ENCODE results near the gene PTPN6. TPM values are rescaled to one million over a fixed set of nuclear protein-coding genes. Genes with fewer than 3 reads are reported as not detected.

Gene PTPN6
- total RNA-seq, 2 experiments from 2014 or later, result 283 to 367 TPM

GRCh38 chr12:6915789-6916285 lies 35.3 kb upstream of the PTPN6 start:
- Mint-ChIP-seq H3K36me3 (peaks cover 27% of the 10 kb centered on the region), H3K9me3 (ENCODE audit: low read depth) (no peaks in the 10 kb centered on the region), H3K4me3 (peak overlapping the region; percentile 92), H3K27ac (no peak overlapping the region), H3K27me3 (no peaks in the 10 kb centered on the region), H3K4me1 (peaks cover 52% of the 10 kb centered on the region)
- CTCF ChIA-PET, result interaction anchor here (1.8 to 4.7 kb wide), 4 partner anchors 9 to 193 kb away, joined by 4 to 22 read pairs (median 8); partner anchors contain the start of genes C1RL and SPSB2
- no peak for ATAC-seq
- DNase-seq, result no peak

- ATAC-seq (no peak), DNase-seq (no peak)
- CTCF ChIA-PET, result interaction anchor here (1.2 to 4.7 kb wide), 5 partner anchors 9 to 192 kb away, joined by 4 to 22 read pairs (median 8); partner anchors contain the start of genes C1RL and SPSB2
- H3K36me3 Mint-ChIP-seq, result peaks cover 30% of the 10 kb centered on the region
- peaks cover 54% of the 10 kb centered on the region for H3K4me1 Mint-ChIP-seq
- no peaks in the 10 kb centered on the region for H3K9me3 Mint-ChIP-seq (ENCODE audit: low read depth)
- peak overlapping the region; percentile 92 for H3K4me3 Mint-ChIP-seq
- no peak overlapping the region for H3K27ac Mint-ChIP-seq
- H3K27me3 Mint-ChIP-seq, result no peaks in the 10 kb centered on the region
These were observed 34.5 kb upstream of the PTPN6 start for GRCh38 chr12:6916426-6917200.

GRCh38 chr12:6917491-6918231 lies 33.5 kb upstream of the PTPN6 start:
- ATAC-seq, result no peak
- H3K27ac Mint-ChIP-seq, result no peak overlapping the region

GRCh38 chr12:6919588-6919987 lies 31.6 kb upstream of the PTPN6 start:
- Mint-ChIP-seq H3K4me1 (peaks cover 58% of the 10 kb centered on the region), H3K9me3 (ENCODE audit: low read depth) (no peaks in the 10 kb centered on the region), H3K4me3 (no peak overlapping the region), H3K27me3 (no peaks in the 10 kb centered on the region), H3K27ac (peak overlapping the region; percentile 55), H3K36me3 (peaks cover 39% of the 10 kb centered on the region)
- CTCF ChIA-PET, result interaction anchor here (1.0 to 11.0 kb wide), 5 partner anchors 10 to 47 kb away, joined by 3 to 116 read pairs (median 5); partner anchors contain the start of gene SPSB2
- DNase-seq (no peak), ATAC-seq (no peak)

More at GRCh38 chr12:6917491-6918231, 33.5 kb upstream of the PTPN6 start:
- Mint-ChIP-seq H3K27me3 (no peaks in the 10 kb centered on the region), H3K9me3 (ENCODE audit: low read depth) (no peaks in the 10 kb centered on the region), H3K4me3 (no peak overlapping the region), H3K36me3 (peaks cover 36% of the 10 kb centered on the region), H3K4me1 (peaks cover 60% of the 10 kb centered on the region)
- no peak for DNase-seq
- CTCF ChIA-PET, result interaction anchor here (1.2 to 4.7 kb wide), 3 partner anchors 8 to 45 kb away, joined by 4 to 22 read pairs (median 8); partner anchors contain the start of gene SPSB2

GRCh38 chr12:6921539-6921938 lies 29.6 kb upstream of the PTPN6 start:
- ATAC-seq (no peak), DNase-seq (no peak)
- no peak overlapping the region for H3K27ac Mint-ChIP-seq

GRCh38 chr12:6921996-6922946 lies 28.9 kb upstream of the PTPN6 start:
- no peak for DNase-seq
- Mint-ChIP-seq H3K27me3 (no peaks in the 10 kb centered on the region), H3K36me3 (peaks cover 28% of the 10 kb centered on the region), H3K4me3 (no peak overlapping the region), H3K4me1 (peaks cover 54% of the 10 kb centered on the region), H3K9me3 (ENCODE audit: low read depth) (no peaks in the 10 kb centered on the region), H3K27ac (peak overlapping the region; percentile 55)
- ATAC-seq, result no peak
- CTCF ChIA-PET, result interaction anchor here (1.0 to 11.0 kb wide), 6 partner anchors 10 to 190 kb away, joined by 3 to 116 read pairs (median 4); no protein-coding TSS in a partner anchor

More at GRCh38 chr12:6921539-6921938, 29.6 kb upstream of the PTPN6 start:
- Mint-ChIP-seq H3K4me3 (no peak overlapping the region), H3K9me3 (ENCODE audit: low read depth) (no peaks in the 10 kb centered on the region), H3K36me3 (peaks cover 33% of the 10 kb centered on the region), H3K4me1 (peaks cover 52% of the 10 kb centered on the region), H3K27me3 (no peaks in the 10 kb centered on the region)
- CTCF ChIA-PET, result interaction anchor here (1.0 to 11.0 kb wide), 7 partner anchors 10 to 191 kb away, joined by 3 to 116 read pairs (median 4); partner anchors contain the start of gene TPI1

GRCh38 chr12:6923003-6923732 lies 28.0 kb upstream of the PTPN6 start:
- Mint-ChIP-seq H3K9me3 (ENCODE audit: low read depth) (no peaks in the 10 kb centered on the region), H3K27me3 (no peaks in the 10 kb centered on the region), H3K4me3 (no peak overlapping the region), H3K27ac (peak overlapping the region; percentile 0), H3K36me3 (peaks cover 23% of the 10 kb centered on the region), H3K4me1 (peaks cover 49% of the 10 kb centered on the region)
- CTCF ChIA-PET, result interaction anchor here (0.6 to 11.0 kb wide), 13 partner anchors 8 to 223 kb away, joined by 3 to 116 read pairs (median 12); partner anchors contain the start of genes C12orf57, C1RL, ENO2 and LRRC23
- ATAC-seq (no peak), DNase-seq (no peak)

GRCh38 chr12:6923851-6924250 lies 27.3 kb upstream of the PTPN6 start:
- CTCF ChIA-PET, result interaction anchor here (0.6 to 11.0 kb wide), 17 partner anchors 9 to 222 kb away, joined by 3 to 116 read pairs (median 5); partner anchors contain the start of genes C12orf57, C1RL, ENO2 and LRRC23
- ATAC-seq, result no peak
- H3K4me3 Mint-ChIP-seq, result no peak overlapping the region

GRCh38 chr12:6925239-6925539 lies 26.0 kb upstream of the PTPN6 start:
- CTCF ChIA-PET, result interaction anchor here (0.7 to 11.0 kb wide), 16 partner anchors 10 to 219 kb away, joined by 3 to 116 read pairs (median 8); partner anchors contain the start of genes C12orf57, C1RL, ENO2 and LRRC23
- no peak overlapping the region for H3K27ac Mint-ChIP-seq
- peaks cover 54% of the 10 kb centered on the region for H3K4me1 Mint-ChIP-seq
- no peaks in the 10 kb centered on the region for H3K9me3 Mint-ChIP-seq (ENCODE audit: low read depth)
- no peaks in the 10 kb centered on the region for H3K27me3 Mint-ChIP-seq
- peaks cover 14% of the 10 kb centered on the region for H3K36me3 Mint-ChIP-seq
- DNase-seq, result no peak
- no peak overlapping the region for H3K4me3 Mint-ChIP-seq
- no peak for ATAC-seq

More at GRCh38 chr12:6923851-6924250, 27.3 kb upstream of the PTPN6 start:
- Mint-ChIP-seq H3K9me3 (ENCODE audit: low read depth) (no peaks in the 10 kb centered on the region), H3K4me1 (peaks cover 54% of the 10 kb centered on the region), H3K27ac (peak overlapping the region; percentile 77), H3K27me3 (no peaks in the 10 kb centered on the region), H3K36me3 (peaks cover 25% of the 10 kb centered on the region)
- DNase-seq, result no peak

GRCh38 chr12:6925540-6926279 lies 25.4 kb upstream of the PTPN6 start:
- no peaks in the 10 kb centered on the region for H3K9me3 Mint-ChIP-seq (ENCODE audit: low read depth)
- no peak for DNase-seq
- ATAC-seq, result no peak
- H3K4me1 Mint-ChIP-seq, result peaks cover 57% of the 10 kb centered on the region
- H3K4me3 Mint-ChIP-seq, result peak overlapping the region; percentile 36
- H3K36me3 Mint-ChIP-seq, result peaks cover 14% of the 10 kb centered on the region
- no peak overlapping the region for H3K27ac Mint-ChIP-seq
- CTCF ChIA-PET, result interaction anchor here (0.7 to 11.0 kb wide), 16 partner anchors 11 to 187 kb away, joined by 3 to 116 read pairs (median 8); partner anchors contain the start of genes C12orf57, C1RL, ENO2 and LRRC23
- no peaks in the 10 kb centered on the region for H3K27me3 Mint-ChIP-seq

GRCh38 chr12:6927379-6928021 lies 23.7 kb upstream of the PTPN6 start, which contains the start of gene ATN1:
ATN1 (plus strand) TSS chr12:6927959; CDS start chr12:6934002, 6,043 bp downstream.
- H3K9me3 Mint-ChIP-seq (ENCODE audit: low read depth), result no peaks in the 10 kb centered on the region
- DNase-seq (peak; percentile 61), ATAC-seq (peak; percentile 45)
- H3K27ac Mint-ChIP-seq, result peak within 1 kb of the TSS; percentile 89
- no peaks in the 10 kb centered on the region for H3K27me3 Mint-ChIP-seq
- peaks cover 6% of the 10 kb centered on the region for H3K36me3 Mint-ChIP-seq
- H3K4me1 Mint-ChIP-seq, result peaks cover 60% of the 10 kb centered on the region
- CTCF ChIA-PET, result interaction anchor here (0.6 to 11.0 kb wide), 7 partner anchors 10 to 1032 kb away, joined by 3 to 116 read pairs (median 33); partner anchors contain the start of genes C12orf57, ENO2, LRRC23 and PTPN6
- peak within 1 kb of the TSS; percentile 82 for H3K4me3 Mint-ChIP-seq
